Activated B cell treated with CpG ODN at 0.5 μM for 24 hours (primary cell): ENCODE data around the gene POC1B. TPM values are rescaled to one million over a fixed set of nuclear protein-coding genes. Genes with fewer than 3 reads are reported as not detected.
A peak's percentile ranks its signal among the peaks of the same experiment; 100 is the strongest.

Experiments
- ATAC-seq: fragments of 200-7000 bp; cut with Tn5 transposase; one replicate; pipeline ENCODE4 v1.10.0; 2021; ENCODE audit warnings: low read depth, mild to moderate bottlenecking, moderate library complexity
- CTCF ChIA-PET: fragments of 350-600 bp; sonication (Branson Sonifier 250); formaldehyde crosslinking; loops from one replicate; lab custom pipeline; 2021; ENCODE audit warnings: antibody characterized with exemption; lab: Charles Lee
- POLR2A ChIA-PET: fragments of 350-600 bp; sonication (Branson Sonifier 250); formaldehyde crosslinking; loops from one replicate; lab custom pipeline; 2021; ENCODE audit warnings: antibody characterized with exemption; lab: Charles Lee
- DNase-seq: peaks from one replicate; pipeline ENCODE4 v3.0.0; 2022
- H3K27ac Mint-ChIP-seq: one replicate; pipeline ENCODE4 v1.8.0; 2020; ENCODE audit warnings: mixed read lengths
- H3K27me3 Mint-ChIP-seq: one replicate; pipeline ENCODE4 v1.8.0; 2021; ENCODE audit warnings: mixed read lengths
- H3K36me3 Mint-ChIP-seq: one replicate; pipeline ENCODE4 v1.8.0; 2021; ENCODE audit warnings: low read depth, mixed read lengths
- H3K4me1 Mint-ChIP-seq: one replicate; pipeline ENCODE4 v1.8.0; 2021; ENCODE audit warnings: mixed read lengths
- H3K4me3 Mint-ChIP-seq: one replicate; pipeline ENCODE4 v1.8.0; 2020; ENCODE audit warnings: mild to moderate bottlenecking, mixed read lengths
- H3K9me3 Mint-ChIP-seq: one replicate; pipeline ENCODE4 v1.8.0; 2020; ENCODE audit warnings: mixed read lengths
- CTCF ChIP-seq: fragments of 200-600 bp; IDR thresholded peaks from one replicate; pipeline ENCODE4 v1.8.0; 2022; ENCODE audit warnings: antibody characterized with exemption, mild to moderate bottlenecking
- intact Hi-C: fragments of 100-400 bp; cut with micrococcal nuclease; formaldehyde crosslinking; loops from one replicate; pipeline ENCODE4 v1.15.1; 2024
- total RNA-seq: library from RNA; stranded (reverse); gene quantifications from 2 replicates; pipeline ENCODE4 v1.2.3, GENCODE V29; 2022

The POC1B gene
- total RNA-seq, 1 donor from 2014 or later = 27.3 TPM

DNA sequence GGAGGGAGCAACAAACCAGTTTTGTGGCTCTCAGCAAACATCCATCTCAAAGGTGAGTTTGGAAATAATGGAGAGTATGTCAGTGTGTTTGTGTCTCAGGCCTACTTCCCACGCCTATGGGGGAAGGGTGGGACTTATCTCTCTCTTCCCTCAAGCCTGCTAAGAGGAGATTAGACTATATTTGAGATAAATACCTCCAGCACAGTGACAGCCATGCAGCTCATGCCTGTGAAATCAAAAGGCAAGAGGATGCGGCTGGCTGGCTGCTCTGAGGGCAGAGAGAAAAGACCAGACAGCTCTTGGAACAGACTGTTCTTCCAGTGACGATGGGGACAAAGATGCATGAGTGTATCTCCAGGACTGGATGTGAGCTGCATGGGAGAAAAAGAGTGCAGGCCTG is 14.7 kb upstream of the POC1B start:
- H3K36me3 Mint-ChIP-seq = no peaks in the 10 kb centered on the region
- TF ChIP-seq CTCF = no peak
- DNase-seq = no peak
- ATAC-seq = no peak
- POLR2A ChIA-PET = interaction anchor here (0.5 kb wide), 1 partner anchor 169 kb away, joined by 6 read pairs; no protein-coding TSS in a partner anchor
- no peaks in the 10 kb centered on the region for H3K27me3 Mint-ChIP-seq
- no peak overlapping the region for H3K4me3 Mint-ChIP-seq
- H3K4me1 Mint-ChIP-seq = peaks cover 11% of the 10 kb centered on the region
- no peaks in the 10 kb centered on the region for H3K9me3 Mint-ChIP-seq
- H3K27ac Mint-ChIP-seq = no peak overlapping the region
- CTCF ChIA-PET = interaction anchor here (1.5 kb wide), 1 partner anchor 563 kb away, joined by 5 read pairs; no protein-coding TSS in a partner anchor
- intact Hi-C loops = loop anchor here (5.0 to 10.0 kb wide), 4 partner anchors 422 to 1154 kb away; no protein-coding TSS in a partner anchor

DNA sequence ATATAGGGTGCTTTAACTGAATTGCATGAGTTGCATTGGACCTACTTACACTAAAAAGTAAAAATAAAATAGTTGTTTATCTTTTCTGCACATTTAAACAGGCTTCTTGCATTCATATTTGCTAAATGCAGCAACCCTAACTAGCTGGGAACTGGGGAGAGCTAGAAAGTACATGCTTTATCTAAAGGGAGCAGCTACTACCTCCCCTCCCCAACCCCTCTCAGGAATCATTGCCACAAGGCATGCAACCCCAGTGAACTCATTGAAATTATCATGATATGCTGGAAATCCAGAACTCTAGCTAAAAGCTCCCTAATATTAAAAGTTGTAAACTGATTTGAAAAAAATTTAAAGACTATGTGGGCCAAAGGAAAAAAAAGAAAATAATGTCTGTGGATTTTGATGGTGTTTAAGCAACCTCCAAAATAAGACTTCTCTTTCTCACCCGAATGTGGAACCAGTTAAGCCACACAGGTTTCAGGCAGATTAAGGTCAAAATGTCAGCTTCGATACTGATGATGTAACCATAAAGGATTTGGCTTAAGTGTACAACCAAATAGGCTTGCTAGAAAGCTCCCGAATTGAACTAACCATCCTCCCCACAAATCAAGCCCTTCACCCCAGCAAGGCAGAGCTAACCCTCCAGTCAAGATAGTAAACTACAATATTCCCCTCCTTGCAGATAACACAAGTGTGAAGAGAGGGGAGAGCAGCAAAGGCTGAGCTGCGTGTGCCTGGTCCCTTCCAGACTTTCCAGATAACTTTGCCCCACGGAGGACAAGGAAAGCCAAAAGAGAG is 13.8 kb upstream of the POC1B start:
- DNase-seq (no peak), ATAC-seq (no peak)
- H3K27me3 Mint-ChIP-seq = no peaks in the 10 kb centered on the region
- peaks cover 5% of the 10 kb centered on the region for H3K4me1 Mint-ChIP-seq
- CTCF ChIA-PET = interaction anchor here (1.1 to 1.8 kb wide), 7 partner anchors 12 to 1315 kb away, joined by 3 to 6 read pairs (median 5); partner anchors contain the start of gene GALNT4
- intact Hi-C loops = loop anchor here (5.0 to 10.0 kb wide), 4 partner anchors 423 to 1155 kb away; no protein-coding TSS in a partner anchor
- POLR2A ChIA-PET = no interaction called here
- no peaks in the 10 kb centered on the region for H3K36me3 Mint-ChIP-seq
- H3K9me3 Mint-ChIP-seq = no peaks in the 10 kb centered on the region
- no peak for TF ChIP-seq CTCF
- H3K4me3 Mint-ChIP-seq = no peak overlapping the region
- no peak overlapping the region for H3K27ac Mint-ChIP-seq

GRCh38 chr12:89538897-89539296 is 13.1 kb upstream of the POC1B start:
- TF ChIP-seq CTCF = no peak
- ChIA-PET POLR2A (no interaction called here), CTCF (interaction anchor here (1.3 to 1.8 kb wide), 5 partner anchors 11 to 1315 kb away, joined by 4 to 6 read pairs (median 5); no protein-coding TSS in a partner anchor)
- Mint-ChIP-seq H3K27me3 (no peaks in the 10 kb centered on the region), H3K4me1 (peaks cover 5% of the 10 kb centered on the region), H3K27ac (no peak overlapping the region), H3K36me3 (no peaks in the 10 kb centered on the region), H3K4me3 (no peak overlapping the region), H3K9me3 (no peaks in the 10 kb centered on the region)
- no peak for DNase-seq
- intact Hi-C loops = no loop called here
- no peak for ATAC-seq

DNA sequence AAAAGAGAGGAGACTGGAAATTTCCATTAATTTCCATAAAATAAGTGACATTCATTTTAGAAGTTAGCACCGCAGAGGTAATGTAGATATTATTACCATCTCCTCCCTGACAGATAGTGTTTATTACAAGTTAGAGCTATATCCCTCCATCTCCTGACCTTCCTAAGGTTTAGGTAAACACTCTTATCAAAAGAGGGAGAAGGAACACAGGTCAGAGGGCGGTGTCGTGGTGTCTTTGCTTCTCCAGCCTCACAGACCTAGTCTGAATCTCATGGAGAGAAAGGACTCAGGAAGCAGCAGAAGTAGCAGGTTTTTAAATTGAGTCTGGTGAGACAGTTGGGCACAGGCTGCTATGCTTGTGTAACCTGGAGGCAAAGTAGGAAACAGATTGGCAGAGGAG is 11.5 kb upstream of the POC1B start:
- no peaks in the 10 kb centered on the region for H3K36me3 Mint-ChIP-seq
- no peaks in the 10 kb centered on the region for H3K27me3 Mint-ChIP-seq
- TF ChIP-seq CTCF = no peak
- no peaks in the 10 kb centered on the region for H3K9me3 Mint-ChIP-seq
- H3K4me1 Mint-ChIP-seq = no peaks in the 10 kb centered on the region
- no peak overlapping the region for H3K27ac Mint-ChIP-seq
- CTCF ChIA-PET = interaction anchor here (1.3 kb wide), 1 partner anchor 476 kb away, joined by 3 read pairs; no protein-coding TSS in a partner anchor
- POLR2A ChIA-PET = no interaction called here
- ATAC-seq (no peak), DNase-seq (no peak)
- intact Hi-C loops = no loop called here
- no peak overlapping the region for H3K4me3 Mint-ChIP-seq

- no peaks in the 10 kb centered on the region for H3K9me3 Mint-ChIP-seq
- H3K36me3 Mint-ChIP-seq = peaks cover 2% of the 10 kb centered on the region
- peak; percentile 15 for TF ChIP-seq CTCF
- no peak overlapping the region for H3K4me3 Mint-ChIP-seq
- no peaks in the 10 kb centered on the region for H3K27me3 Mint-ChIP-seq
- CTCF ChIA-PET = interaction anchor here (1.3 to 3.1 kb wide), 5 partner anchors 59 to 515 kb away, joined by 7 to 15 read pairs (median 7); no protein-coding TSS in a partner anchor
- H3K27ac Mint-ChIP-seq = peak overlapping the region; percentile 9
- intact Hi-C loops = loop anchor here (1.0 to 5.0 kb wide), 5 partner anchors 59 to 1418 kb away; no protein-coding TSS in a partner anchor
- DNase-seq (no peak), ATAC-seq (peak; percentile 18)
- peaks cover 21% of the 10 kb centered on the region for H3K4me1 Mint-ChIP-seq
- POLR2A ChIA-PET = no interaction called here
Observed at GRCh38 chr12:89529738-89530137, 3.9 kb upstream of the POC1B start.
